Measurements from ENCODE around the gene MAGEB2. TPM values are rescaled to one million over a fixed set of nuclear protein-coding genes. Genes with fewer than 3 reads are reported as not detected.
"Not testable (repeated sequence)": the region's sequence is repeated elsewhere in the genome, so short reads cannot be mapped to it uniquely, and the experiment has no call there.

MAGEB2 gene
- total RNA-seq (under 1 TPM in 1 of 5 donors, not detected in 4; 0.25 TPM), total RNA-seq (0 to 0.32 (median 0) reads per million in 29 experiments)
- not detected for total RNA-seq (2013)

DNA sequence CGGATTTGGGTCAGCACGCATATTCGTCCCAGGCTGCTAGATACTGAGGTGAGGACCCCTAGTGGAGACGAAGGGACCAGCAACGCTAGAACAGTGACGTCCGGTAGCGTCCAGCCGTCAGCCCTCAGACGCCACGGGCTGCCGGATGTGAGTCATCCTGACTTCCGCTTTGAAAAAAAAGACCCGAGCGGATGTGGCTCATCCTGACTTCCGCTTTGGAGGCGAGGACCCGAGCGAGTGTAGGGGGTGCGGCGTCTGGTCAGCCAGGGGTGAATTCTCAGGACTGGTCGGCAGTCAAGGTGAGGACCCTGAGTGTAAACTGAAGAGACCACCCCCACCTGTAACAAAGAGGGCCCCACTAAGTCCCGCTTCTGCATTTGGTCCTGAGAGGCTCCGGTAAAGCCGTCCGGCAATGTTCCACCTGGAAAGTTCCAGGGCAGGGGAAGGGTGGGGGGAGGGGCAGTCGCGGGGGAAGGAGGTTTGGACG lies at the start of gene MAGEB2:
Gene MAGEB2 (plus strand): TSS at position 207 of the 487 bp plus-strand sequence. CDS start 3,018 bp downstream, outside the sequence.
- Histone ChIP-seq H3K9me3 (no peaks in the 10 kb centered on the region), H3K27me3 (replicated peaks in 1 of 2; ENCODE audit: control insufficient read depth in 2 of 2, extremely low read depth in 1 of 2, insufficient read depth in 2 of 2, low read length in 1 of 2) (no peaks in the 10 kb centered on the region), H3K4me1 (ENCODE audit: control insufficient read depth in 1 of 2, extremely low read depth in 1 of 2, insufficient read depth in 2 of 2, low read length in 2 of 2) (no peaks in the 10 kb centered on the region), H3K27ac (ENCODE audit: low read length) (no peak within 1 kb of the TSS), H3K36me3 (ENCODE audit: control insufficient read depth in 2 of 2, extremely low read depth in 1 of 2, insufficient read depth in 1 of 2, low read length in 1 of 2) (no peaks in the 10 kb centered on the region), H3K4me3 (ENCODE audit: control insufficient read depth in 1 of 2, extremely low read depth in 1 of 2, low read length in 1 of 2) (no peak within 1 kb of the TSS)
- H3K36me3 Mint-ChIP-seq: no peaks in the 10 kb centered on the region
- ChIA-PET POLR2A (no interaction called here), CTCF (no interaction called here)
- no peak for ATAC-seq (replicated peaks in 1 of 4)
- WGBS (ENCODE audit: insufficient coverage): no CpG with 5 or more reads among the region's 29 CpGs
- H3K27ac Mint-ChIP-seq: no peak within 1 kb of the TSS
- H3K9me3 Mint-ChIP-seq: no peaks in the 10 kb centered on the region
- no peaks in the 10 kb centered on the region for H3K4me1 Mint-ChIP-seq
- no peak within 1 kb of the TSS for H3K4me3 Mint-ChIP-seq
- DNase-seq: no peak
- H3K27me3 Mint-ChIP-seq: peaks cover 1 to 8% of the 10 kb centered on the region in 2 donors

DNA sequence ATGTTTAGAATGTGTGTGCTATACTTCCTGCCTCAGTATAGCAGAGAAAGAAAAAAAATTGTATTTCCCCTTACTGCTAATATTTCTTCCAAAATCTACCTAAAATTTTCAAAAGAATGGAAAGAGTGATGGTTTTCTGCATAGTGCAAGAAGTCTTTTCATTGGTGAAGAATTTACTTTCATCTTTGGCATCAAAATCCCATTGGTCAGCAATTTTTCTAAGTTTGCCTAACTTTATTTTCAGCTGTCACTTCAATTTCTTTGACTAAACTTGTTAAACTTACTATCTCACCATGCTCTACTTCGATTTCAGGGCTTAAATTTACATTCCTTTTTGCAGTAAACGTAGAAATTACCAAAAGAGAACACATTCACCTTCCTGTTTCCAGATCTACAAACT lies 44.5 kb upstream of the MAGEB2 start:
- CTCF ChIA-PET: no interaction called here
- no peak overlapping the region for H3K27ac Mint-ChIP-seq
- no CpG with 5 or more reads among the region's 2 CpGs for WGBS (ENCODE audit: insufficient coverage)

DNA sequence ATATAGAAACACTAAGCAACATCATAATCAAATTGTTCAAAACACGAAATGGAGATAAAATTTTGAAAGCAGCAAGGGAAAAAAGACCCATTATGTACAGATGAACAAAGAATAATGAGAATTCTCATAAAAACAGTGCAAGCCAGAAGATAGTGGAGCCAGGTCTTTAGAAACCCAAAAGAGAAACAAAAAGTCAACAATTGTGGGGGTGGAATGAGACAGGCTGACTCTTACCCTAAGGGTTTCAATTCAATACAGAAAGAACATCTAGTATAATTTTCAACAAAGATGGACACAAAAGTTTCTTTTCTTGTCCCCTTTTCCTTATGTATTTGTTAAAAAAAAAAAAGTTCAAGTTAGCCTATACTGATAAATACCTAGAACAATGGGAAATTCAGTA lies 34.0 kb upstream of the MAGEB2 start:
- no peak overlapping the region for H3K4me3 Mint-ChIP-seq
- no peaks in the 10 kb centered on the region for H3K27me3 ChIP-seq (replicated peaks in 1 of 2; ENCODE audit: control insufficient read depth in 2 of 2, extremely low read depth in 1 of 2, insufficient read depth in 2 of 2, low read length in 1 of 2)
- H3K9me3 ChIP-seq: no peaks in the 10 kb centered on the region
- WGBS (ENCODE audit: insufficient coverage): no CpG with 5 or more reads among the region's 1 CpG
- H3K4me3 ChIP-seq (ENCODE audit: control insufficient read depth in 1 of 2, extremely low read depth in 1 of 2, low read length in 1 of 2): no peak overlapping the region
- DNase-seq (no peak), ATAC-seq (replicated peaks in 1 of 4) (no peak)
- H3K27ac ChIP-seq (ENCODE audit: low read length): no peak overlapping the region
- no peaks in the 10 kb centered on the region for H3K4me1 Mint-ChIP-seq
- no peaks in the 10 kb centered on the region for H3K4me1 ChIP-seq (ENCODE audit: control insufficient read depth in 1 of 2, extremely low read depth in 1 of 2, insufficient read depth in 2 of 2, low read length in 2 of 2)
- peaks cover 0 to 18% of the 10 kb centered on the region in 2 donors for H3K27me3 Mint-ChIP-seq
- no peaks in the 10 kb centered on the region for H3K9me3 Mint-ChIP-seq
- no peak overlapping the region for H3K27ac Mint-ChIP-seq
- H3K36me3 Mint-ChIP-seq: no peaks in the 10 kb centered on the region
- ChIA-PET CTCF (no interaction called here), POLR2A (interaction anchor here in 1 of 2 donors (0.6 kb wide), 1 partner anchor 11 kb away, joined by 7 read pairs; no protein-coding TSS in a partner anchor)
- H3K36me3 ChIP-seq (ENCODE audit: control insufficient read depth in 2 of 2, extremely low read depth in 1 of 2, insufficient read depth in 1 of 2, low read length in 1 of 2): no peaks in the 10 kb centered on the region

More for the DNA sequence above, 44.5 kb upstream of the MAGEB2 start:
- Histone ChIP-seq H3K27ac (ENCODE audit: low read length) (no peak overlapping the region), H3K9me3 (no peaks in the 10 kb centered on the region), H3K27me3 (replicated peaks in 1 of 2; ENCODE audit: control insufficient read depth in 2 of 2, extremely low read depth in 1 of 2, insufficient read depth in 2 of 2, low read length in 1 of 2) (peaks cover 0 to 2% of the 10 kb centered on the region in 2 experiments), H3K4me1 (ENCODE audit: control insufficient read depth in 1 of 2, extremely low read depth in 1 of 2, insufficient read depth in 2 of 2, low read length in 2 of 2) (no peaks in the 10 kb centered on the region), H3K36me3 (ENCODE audit: control insufficient read depth in 2 of 2, extremely low read depth in 1 of 2, insufficient read depth in 1 of 2, low read length in 1 of 2) (no peaks in the 10 kb centered on the region), H3K4me3 (ENCODE audit: control insufficient read depth in 1 of 2, extremely low read depth in 1 of 2, low read length in 1 of 2) (no peak overlapping the region)
- Mint-ChIP-seq H3K36me3 (no peaks in the 10 kb centered on the region), H3K9me3 (peaks cover 0 to 4% (median 0%) of the 10 kb centered on the region in 3 donors), H3K4me3 (no peak overlapping the region), H3K27me3 (peaks cover 0 to 4% of the 10 kb centered on the region in 2 donors), H3K4me1 (no peaks in the 10 kb centered on the region)
- ATAC-seq (replicated peaks in 1 of 4) (no peak), DNase-seq (no peak)
- POLR2A ChIA-PET: no interaction called here

GRCh38 chrX:30183554-30183953 lies 31.8 kb upstream of the MAGEB2 start:
- WGBS (ENCODE audit: insufficient coverage): no CpG with 5 or more reads among the region's 3 CpGs
- no peaks in the 10 kb centered on the region for H3K9me3 Mint-ChIP-seq

GRCh38 chrX:30190426-30190825 lies 24.9 kb upstream of the MAGEB2 start:
- POLR2A ChIA-PET: no interaction called here
- Histone ChIP-seq H3K27me3 (replicated peaks in 1 of 2; ENCODE audit: control insufficient read depth in 2 of 2, extremely low read depth in 1 of 2, insufficient read depth in 2 of 2, low read length in 1 of 2) (no peaks in the 10 kb centered on the region), H3K4me1 (ENCODE audit: control insufficient read depth in 1 of 2, extremely low read depth in 1 of 2, insufficient read depth in 2 of 2, low read length in 2 of 2) (no peaks in the 10 kb centered on the region), H3K9me3 (no peaks in the 10 kb centered on the region), H3K4me3 (ENCODE audit: control insufficient read depth in 1 of 2, extremely low read depth in 1 of 2, low read length in 1 of 2) (no peak overlapping the region), H3K27ac (ENCODE audit: low read length) (no peak overlapping the region), H3K36me3 (ENCODE audit: control insufficient read depth in 2 of 2, extremely low read depth in 1 of 2, insufficient read depth in 1 of 2, low read length in 1 of 2) (no peaks in the 10 kb centered on the region)
- Mint-ChIP-seq H3K27ac (no peak overlapping the region), H3K4me1 (no peaks in the 10 kb centered on the region), H3K9me3 (no peaks in the 10 kb centered on the region), H3K27me3 (peaks cover 0 to 8% of the 10 kb centered on the region in 2 donors), H3K4me3 (no peak overlapping the region), H3K36me3 (no peaks in the 10 kb centered on the region)
- WGBS (ENCODE audit: insufficient coverage): no CpG with 5 or more reads among the region's 2 CpGs
- ATAC-seq (replicated peaks in 1 of 4): no peak
- CTCF ChIA-PET: no interaction called here
- no peak for DNase-seq

More at GRCh38 chrX:30183554-30183953, 31.8 kb upstream of the MAGEB2 start:
- Mint-ChIP-seq H3K4me3 (no peak overlapping the region), H3K27ac (no peak overlapping the region), H3K36me3 (no peaks in the 10 kb centered on the region), H3K4me1 (no peaks in the 10 kb centered on the region), H3K27me3 (peaks cover 0 to 17% of the 10 kb centered on the region in 2 donors)
- Histone ChIP-seq H3K4me3 (ENCODE audit: control insufficient read depth in 1 of 2, extremely low read depth in 1 of 2, low read length in 1 of 2) (no peak overlapping the region), H3K4me1 (ENCODE audit: control insufficient read depth in 1 of 2, extremely low read depth in 1 of 2, insufficient read depth in 2 of 2, low read length in 2 of 2) (no peaks in the 10 kb centered on the region), H3K9me3 (no peaks in the 10 kb centered on the region), H3K27me3 (replicated peaks in 1 of 2; ENCODE audit: control insufficient read depth in 2 of 2, extremely low read depth in 1 of 2, insufficient read depth in 2 of 2, low read length in 1 of 2) (no peaks in the 10 kb centered on the region), H3K27ac (ENCODE audit: low read length) (no peak overlapping the region), H3K36me3 (ENCODE audit: control insufficient read depth in 2 of 2, extremely low read depth in 1 of 2, insufficient read depth in 1 of 2, low read length in 1 of 2) (no peaks in the 10 kb centered on the region)
- ChIA-PET POLR2A (no interaction called here), CTCF (no interaction called here)
- ATAC-seq (replicated peaks in 1 of 4) (no peak), DNase-seq (no peak)

GRCh38 chrX:30193910-30194309 lies 21.5 kb upstream of the MAGEB2 start:
- H3K27me3 ChIP-seq (replicated peaks in 1 of 2; ENCODE audit: control insufficient read depth in 2 of 2, extremely low read depth in 1 of 2, insufficient read depth in 2 of 2, low read length in 1 of 2); H3K36me3 ChIP-seq (ENCODE audit: control insufficient read depth in 2 of 2, extremely low read depth in 1 of 2, insufficient read depth in 1 of 2, low read length in 1 of 2); H3K4me1 ChIP-seq (ENCODE audit: control insufficient read depth in 1 of 2, extremely low read depth in 1 of 2, insufficient read depth in 2 of 2, low read length in 2 of 2); ATAC-seq (replicated peaks in 1 of 4); H3K4me1 Mint-ChIP-seq; H3K36me3 Mint-ChIP-seq; H3K27ac ChIP-seq (ENCODE audit: low read length); H3K4me3 Mint-ChIP-seq; POLR2A ChIA-PET; H3K9me3 Mint-ChIP-seq; H3K27ac Mint-ChIP-seq; H3K9me3 ChIP-seq; H3K4me3 ChIP-seq (ENCODE audit: control insufficient read depth in 1 of 2, extremely low read depth in 1 of 2, low read length in 1 of 2); DNase-seq; CTCF ChIA-PET: not testable (repeated sequence)
- peaks cover 0 to 20% of the 10 kb centered on the region in 2 donors for H3K27me3 Mint-ChIP-seq
- no CpG with 5 or more reads among the region's 6 CpGs for WGBS (ENCODE audit: insufficient coverage)

- WGBS (ENCODE audit: insufficient coverage): no CpG with 5 or more reads among the region's 1 CpG
- H3K9me3 Mint-ChIP-seq: no peaks in the 10 kb centered on the region
- Histone ChIP-seq H3K9me3 (no peaks in the 10 kb centered on the region), H3K4me1 (ENCODE audit: control insufficient read depth in 1 of 2, extremely low read depth in 1 of 2, insufficient read depth in 2 of 2, low read length in 2 of 2) (no peaks in the 10 kb centered on the region), H3K36me3 (ENCODE audit: control insufficient read depth in 2 of 2, extremely low read depth in 1 of 2, insufficient read depth in 1 of 2, low read length in 1 of 2) (no peaks in the 10 kb centered on the region), H3K27me3 (replicated peaks in 1 of 2; ENCODE audit: control insufficient read depth in 2 of 2, extremely low read depth in 1 of 2, insufficient read depth in 2 of 2, low read length in 1 of 2) (no peaks in the 10 kb centered on the region), H3K4me3 (ENCODE audit: control insufficient read depth in 1 of 2, extremely low read depth in 1 of 2, low read length in 1 of 2) (no peak overlapping the region), H3K27ac (ENCODE audit: low read length) (no peak overlapping the region)
- ATAC-seq (replicated peaks in 1 of 4): no peak
- H3K4me1 Mint-ChIP-seq: no peaks in the 10 kb centered on the region
- no peak overlapping the region for H3K27ac Mint-ChIP-seq
- peaks cover 0 to 17% of the 10 kb centered on the region in 2 donors for H3K27me3 Mint-ChIP-seq
- DNase-seq: no peak
- ChIA-PET CTCF (no interaction called here), POLR2A (no interaction called here)
- no peak overlapping the region for H3K4me3 Mint-ChIP-seq
- no peaks in the 10 kb centered on the region for H3K36me3 Mint-ChIP-seq
These were observed 19.0 kb upstream of the MAGEB2 start for GRCh38 chrX:30196322-30196721.
